GM12878 (cell line): Measurements from ENCODE around the gene PFKL. TPM values are rescaled to one million over a fixed set of nuclear protein-coding genes. Genes with fewer than 3 reads are reported as not detected.

Experiments
- ATAC-seq: fragments of 200-7000 bp; cut with Tn5 transposase; 3 replicates; pipeline ENCODE4 v1.9.1; 2020; ENCODE audit warnings: mild to moderate bottlenecking, moderate library complexity
- BruUV-seq: library from RNA; stranded (reverse); fragments of 400-500 nt; replicated peaks from 2 replicates; lab custom pipeline; 2021; lab: Mats Ljungman, UMichigan
- CTCF ChIA-PET: fragments of 300-600 bp; sonication (Branson Sonifier 250); formaldehyde crosslinking; extraction: SDS; loops from one replicate; lab custom pipeline; 2021; ENCODE audit warnings: inconsistent platforms; lab: Yijun Ruan, JAX
- POLR2A ChIA-PET: fragments of 350-600 bp; formaldehyde crosslinking; extraction: SDS; loops from one replicate; lab custom pipeline; 2021; ENCODE audit warnings: inconsistent platforms; lab: Charles Lee
- RAD21 ChIA-PET: fragments of 300-600 bp; sonication (Branson Sonifier 250); formaldehyde crosslinking; loops from one replicate; lab custom pipeline; 2023; ENCODE audit warnings: antibody characterized with exemption; ENCODE audit not compliant: unreplicated experiment; lab: Charles Lee
- SMC1A ChIA-PET: fragments of 300-600 bp; sonication (Branson Sonifier 250); formaldehyde crosslinking; loops from one replicate; lab custom pipeline; 2023; ENCODE audit not compliant: unreplicated experiment, uncharacterized antibody; lab: Charles Lee
- DNase-seq: peaks from one replicate; pipeline ENCODE4 v3.0.0-alpha.2; 2011; ENCODE audit warnings: low read depth, low spot score
- FAIRE-seq: peaks from 3 replicates; lab custom pipeline; 2011; peaks lifted over from hg19 to GRCh38; lab: Jason Lieb, UNC
- H2AFZ ChIP-seq: 2 replicates; pipeline ENCODE4 v1.6.0; 2011; ENCODE audit warnings: low read depth, low read length, control low read depth; ENCODE audit not compliant: control insufficient read depth
- H3K27ac ChIP-seq: 2 replicates; pipeline ENCODE4 v1.5.1; 2011; ENCODE audit warnings: control low read depth; ENCODE audit not compliant: control insufficient read depth, insufficient read depth
- H3K27me3 ChIP-seq, 2 experiments: replicated peaks in 1 of 2; 2 replicates each; pipeline versions ENCODE4 v1.6.0 to v1.6.1; 2011; ENCODE audit warnings: low read length in 1 of 2; ENCODE audit not compliant: control insufficient read depth in 2 of 2, insufficient read depth in 2 of 2
- H3K36me3 ChIP-seq, 2 experiments: 2 replicates each; pipeline ENCODE4 v1.5.1; 2011; ENCODE audit warnings: low read length in 1 of 2; ENCODE audit not compliant: control insufficient read depth in 2 of 2, insufficient read depth in 2 of 2
- H3K4me1 ChIP-seq: 2 replicates; pipeline ENCODE4 v1.6.1; 2011; ENCODE audit warnings: mild to moderate bottlenecking, low read length, moderate library complexity, mixed read lengths; ENCODE audit not compliant: control insufficient read depth, insufficient read depth
- H3K4me2 ChIP-seq: 2 replicates; pipeline ENCODE4 v1.6.0; 2011; ENCODE audit warnings: control low read depth; ENCODE audit not compliant: control insufficient read depth, insufficient read depth
- H3K4me3 ChIP-seq: fragments of 200-600 bp; sonication (generic); 2 replicates; pipeline ENCODE4 v1.5.1; 2016
- H3K79me2 ChIP-seq: 2 replicates; pipeline ENCODE4 v1.6.0; 2011; ENCODE audit warnings: low read length; ENCODE audit not compliant: control insufficient read depth, insufficient read depth
- H3K9ac ChIP-seq: 2 replicates; pipeline ENCODE4 v1.8.0; 2011; ENCODE audit warnings: low read length, control low read depth, mixed read lengths; ENCODE audit not compliant: control insufficient read depth, insufficient read depth
- H3K9me3 ChIP-seq: replicated peaks from 3 replicates; pipeline ENCODE4 v1.5.1; 2011; ENCODE audit warnings: mild to moderate bottlenecking, low read length; ENCODE audit not compliant: control insufficient read depth, insufficient read depth
- H4K20me1 ChIP-seq: 2 replicates; pipeline ENCODE4 v1.6.0; 2011; ENCODE audit not compliant: control insufficient read depth, insufficient read depth
- BRCA1 ChIP-seq: IDR thresholded peaks from 2 replicates; pipeline ENCODE4 v1.6.1; 2011; ENCODE audit warnings: low read depth, low read length, improper control_type of control experiment
- CBFB ChIP-seq: IDR thresholded peaks from 2 replicates; pipeline ENCODE4 v1.6.1; 2016; ENCODE audit warnings: antibody characterized with exemption, low read depth
- POLR2A ChIP-seq: IDR thresholded peaks from 2 replicates; pipeline ENCODE4 v1.6.1; 2011; ENCODE audit warnings: low read depth, mild to moderate bottlenecking, low read length
- POLR2AphosphoS5 ChIP-seq: IDR thresholded peaks from 2 replicates; pipeline ENCODE4 v1.6.1; 2011; ENCODE audit warnings: mild to moderate bottlenecking, low read length, inconsistent platforms
- WGBS: methylation state at CpG from one replicate; pipeline ENCODE4 v1.1.6; 2016; ENCODE audit warnings: low lambda C conversion rate; ENCODE audit not compliant: insufficient replicate concordance, insufficient coverage; ENCODE audit errors: missing lambda C conversion rate; 5-methylcytosine and 5-hydroxymethylcytosine counted together
- in situ Hi-C: fragments of 300-500 bp; cut with MboI; formaldehyde crosslinking; loops from 9 replicates; pipeline ENCODE4 v1.14.3; 2018; ENCODE audit warnings: mixed read lengths
- intact Hi-C: fragments of 100-400 bp; cut with micrococcal nuclease; formaldehyde crosslinking; loops from one replicate; pipeline ENCODE4 v1.14.2; 2022; ENCODE audit not compliant: unreplicated experiment
- polyA plus RNA-seq, 11 experiments: library from polyadenylated mRNA; depleted of rRNA in 4 of 11; unstranded in 6 of 11; stranded (reverse) in 5 of 11; fragments of >200 nt; fragmentation: Nextera tagmentation in 4 of 11; fragmentation: Illumina TruSeq in 1 of 11; extraction: Ambion mirVana in 4 of 11; extraction: Trizol in 1 of 11; gene quantifications; 1 replicate in 1 of 11; 2 replicates in 10 of 11; pipeline versions ENCODE4 v1.2.1 to v1.2.3, GENCODE V29; 2011 to 2016; ENCODE audit warnings: inconsistent platforms in 2 of 11, missing spikeins in 2 of 11, low read depth in 1 of 11
- total RNA-seq, 4 experiments: library from RNA; depleted of rRNA in 3 of 4; stranded (reverse); fragments of >200 nt in 3 of 4; fragmentation: Illumina TruSeq in 1 of 4; extraction: Trizol in 1 of 4; gene quantifications; 2 replicates each; pipeline versions ENCODE4 v1.2.1 to v1.2.3, GENCODE V29; 2013 to 2021
- TF ChIP-seq, protein P1 (sequence below): fragments of 450-650 bp; IDR thresholded peaks from 2 replicates; pipeline ENCODE4 v1.6.1; 2017; ENCODE audit warnings: mild to moderate bottlenecking
- TF ChIP-seq, protein P2 (sequence below): IDR thresholded peaks from 2 replicates; pipeline ENCODE4 v1.6.1; 2011; ENCODE audit warnings: borderline replicate concordance, low read depth, mild to moderate bottlenecking, moderate library complexity, mixed read lengths, low read length; ENCODE audit not compliant: insufficient read depth; ENCODE audit errors: extremely low read length

PFKL gene
- total and polyA plus RNA-seq, 10 of the 15 experiments (the other 5 are each of a cell fraction or from before 2014, with no cell fraction given), result 1.2 to 192 (median 112) TPM

DNA sequence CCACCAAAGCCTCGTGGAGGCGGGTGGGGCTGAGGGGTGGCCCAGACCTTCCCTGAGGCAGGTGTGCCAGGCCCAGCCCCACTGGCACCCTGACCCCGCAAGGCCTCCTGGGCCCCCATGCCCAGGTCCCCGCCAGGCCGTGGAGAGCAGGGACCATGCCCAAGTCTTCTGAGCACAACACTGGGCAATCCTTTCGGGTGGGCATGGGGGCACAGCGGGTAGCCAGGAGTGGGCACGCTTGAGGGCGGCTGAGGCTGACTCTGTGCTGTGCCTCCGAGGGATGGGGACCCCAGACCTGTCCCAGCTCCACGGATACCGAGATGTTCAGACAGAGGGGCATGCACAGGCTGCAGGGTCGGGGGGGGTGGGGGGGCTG is 26.4 kb downstream of the PFKL start:
- WGBS, result 98% methylated on average over 10 of the region's 13 CpGs
- CTCF ChIA-PET, result no interaction called here
- H3K4me3 ChIP-seq, result no peak overlapping the region

DNA sequence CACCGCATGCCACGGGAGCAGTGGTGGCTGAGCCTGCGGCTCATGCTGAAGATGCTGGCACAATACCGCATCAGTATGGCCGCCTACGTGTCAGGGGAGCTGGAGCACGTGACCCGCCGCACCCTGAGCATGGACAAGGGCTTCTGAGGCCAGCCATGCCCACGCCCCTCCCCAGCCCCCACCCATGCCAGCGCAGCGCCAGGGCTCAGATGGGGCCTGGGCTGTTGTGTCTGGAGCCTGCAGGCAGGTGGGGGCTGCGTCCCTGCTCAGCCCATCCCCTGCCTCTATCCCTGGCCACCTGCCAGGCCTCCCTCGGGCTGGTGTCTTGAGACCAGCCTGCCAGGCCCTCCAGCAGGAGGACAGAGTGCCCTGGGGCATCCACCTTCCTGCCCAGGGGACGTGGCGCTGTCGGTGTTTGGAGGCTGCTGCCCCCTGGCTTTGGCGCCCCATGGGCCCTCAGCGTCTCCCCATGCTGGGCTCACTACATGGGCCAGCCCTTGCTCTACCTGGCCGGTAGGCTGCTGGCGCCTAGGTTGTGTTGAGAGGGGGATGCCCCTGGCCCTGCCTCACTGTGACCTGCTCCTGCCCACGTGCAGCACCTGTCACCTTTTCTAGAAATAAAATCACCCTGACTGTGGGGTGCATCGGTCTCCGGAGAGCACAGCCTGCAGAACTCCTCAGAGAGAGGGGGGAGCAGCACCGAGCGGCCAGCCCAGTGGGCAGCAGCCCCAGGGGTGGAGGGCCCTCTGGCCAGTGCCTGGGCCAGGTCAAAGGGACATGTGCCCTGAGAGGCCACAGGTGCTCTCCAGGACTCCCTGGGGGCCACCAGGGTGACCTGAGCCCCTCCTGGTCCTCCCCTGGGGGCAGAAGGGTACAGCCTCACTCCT is 27.1 kb downstream of the PFKL start:
- TF ChIP-seq, protein P1, sequence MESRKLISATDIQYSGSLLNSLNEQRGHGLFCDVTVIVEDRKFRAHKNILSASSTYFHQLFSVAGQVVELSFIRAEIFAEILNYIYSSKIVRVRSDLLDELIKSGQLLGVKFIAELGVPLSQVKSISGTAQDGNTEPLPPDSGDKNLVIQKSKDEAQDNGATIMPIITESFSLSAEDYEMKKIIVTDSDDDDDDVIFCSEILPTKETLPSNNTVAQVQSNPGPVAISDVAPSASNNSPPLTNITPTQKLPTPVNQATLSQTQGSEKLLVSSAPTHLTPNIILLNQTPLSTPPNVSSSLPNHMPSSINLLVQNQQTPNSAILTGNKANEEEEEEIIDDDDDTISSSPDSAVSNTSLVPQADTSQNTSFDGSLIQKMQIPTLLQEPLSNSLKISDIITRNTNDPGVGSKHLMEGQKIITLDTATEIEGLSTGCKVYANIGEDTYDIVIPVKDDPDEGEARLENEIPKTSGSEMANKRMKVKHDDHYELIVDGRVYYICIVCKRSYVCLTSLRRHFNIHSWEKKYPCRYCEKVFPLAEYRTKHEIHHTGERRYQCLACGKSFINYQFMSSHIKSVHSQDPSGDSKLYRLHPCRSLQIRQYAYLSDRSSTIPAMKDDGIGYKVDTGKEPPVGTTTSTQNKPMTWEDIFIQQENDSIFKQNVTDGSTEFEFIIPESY, result peak; percentile 98
- TF ChIP-seq, protein P2, sequence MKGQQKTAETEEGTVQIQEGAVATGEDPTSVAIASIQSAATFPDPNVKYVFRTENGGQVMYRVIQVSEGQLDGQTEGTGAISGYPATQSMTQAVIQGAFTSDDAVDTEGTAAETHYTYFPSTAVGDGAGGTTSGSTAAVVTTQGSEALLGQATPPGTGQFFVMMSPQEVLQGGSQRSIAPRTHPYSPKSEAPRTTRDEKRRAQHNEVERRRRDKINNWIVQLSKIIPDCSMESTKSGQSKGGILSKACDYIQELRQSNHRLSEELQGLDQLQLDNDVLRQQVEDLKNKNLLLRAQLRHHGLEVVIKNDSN, result no peak
- TF ChIP-seq POLR2A, result peak; percentile 54; the same call in 1 of the 2 replicates
- no peak for TF ChIP-seq CBFB
- Histone ChIP-seq H3K36me3 (peaks cover 2 to 15% of the 10 kb centered on the region in 2 experiments; a peak in 3 of 4 replicates), H3K79me2 (no peaks in the 10 kb centered on the region), H4K20me1 (no peaks in the 10 kb centered on the region), H3K4me2 (no peak overlapping the region), H3K27me3 (no peaks in the 10 kb centered on the region), H2AFZ (no peak overlapping the region), H3K9me3 (no peaks in the 10 kb centered on the region), H3K4me1 (no peaks in the 10 kb centered on the region), H3K9ac (no peak overlapping the region), H3K4me3 (no peak overlapping the region), H3K27ac (no peak overlapping the region)
- ChIA-PET POLR2A (no interaction called here), SMC1A (no interaction called here), CTCF (no interaction called here), RAD21 (no interaction called here)
- ATAC-seq (no peak), FAIRE-seq (no peak), DNase-seq (no peak)
- intact Hi-C loops (no loop called here), in situ Hi-C loops (no loop called here)
- WGBS, result 78% methylated on average over 26 of the region's 26 CpGs
- no TSS peak for BruUV-seq

More for the DNA sequence above, 26.4 kb downstream of the PFKL start:
- TF ChIP-seq POLR2AphosphoS5, result 0 out of 2 replicates have a peak, but pooled peaks have one; percentile 16
- TF ChIP-seq BRCA1, result no peak
- H3K4me1 ChIP-seq, result no peaks in the 10 kb centered on the region
- intact Hi-C loops (no loop called here), in situ Hi-C loops (no loop called here)
- SMC1A ChIA-PET, result no interaction called here
- H3K36me3 ChIP-seq, result peaks cover 2 to 18% of the 10 kb centered on the region in 2 experiments; a peak in 3 of 4 replicates
- no peak for FAIRE-seq
- H4K20me1 ChIP-seq, result no peaks in the 10 kb centered on the region
- H3K79me2 ChIP-seq, result no peaks in the 10 kb centered on the region
- POLR2A ChIA-PET, result no interaction called here
- no peaks in the 10 kb centered on the region for H3K27me3 ChIP-seq
- ATAC-seq, result no peak
- BruUV-seq, result no TSS peak
- no peak overlapping the region for H3K4me2 ChIP-seq
- H3K9ac ChIP-seq, result no peak overlapping the region
- no peaks in the 10 kb centered on the region for H3K9me3 ChIP-seq
- RAD21 ChIA-PET, result no interaction called here
- no peak overlapping the region for H2AFZ ChIP-seq
- DNase-seq, result no peak
- H3K27ac ChIP-seq, result no peak overlapping the region
